DMS79 (cell line): Measurements from ENCODE around the gene PEX6.

Experiments
- DNase-seq: peaks from one replicate; lab custom pipeline; 2025; lab: John Stamatoyannopoulos, UW

The PEX6 gene

DNA sequence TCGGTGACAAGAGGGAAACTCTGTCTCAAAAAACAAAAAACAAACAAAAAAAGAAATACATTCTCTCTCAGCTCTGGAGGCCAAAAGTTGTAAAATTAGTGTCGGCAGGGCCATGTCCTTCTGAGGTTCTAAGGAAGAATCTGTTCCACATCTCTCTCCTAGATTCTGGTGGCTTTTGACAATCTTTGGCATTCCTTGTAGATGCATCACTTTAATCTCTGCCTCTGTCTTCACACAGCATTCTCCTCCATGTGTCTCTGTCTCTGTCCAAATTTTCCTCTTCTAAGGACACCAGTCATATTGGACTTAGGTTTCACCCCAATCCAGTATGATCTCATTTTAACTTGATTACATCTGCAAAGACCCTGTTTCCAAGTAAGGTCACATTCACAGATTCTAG is 14.5 kb upstream of the PEX6 start:
- DNase-seq = no peak

DNA sequence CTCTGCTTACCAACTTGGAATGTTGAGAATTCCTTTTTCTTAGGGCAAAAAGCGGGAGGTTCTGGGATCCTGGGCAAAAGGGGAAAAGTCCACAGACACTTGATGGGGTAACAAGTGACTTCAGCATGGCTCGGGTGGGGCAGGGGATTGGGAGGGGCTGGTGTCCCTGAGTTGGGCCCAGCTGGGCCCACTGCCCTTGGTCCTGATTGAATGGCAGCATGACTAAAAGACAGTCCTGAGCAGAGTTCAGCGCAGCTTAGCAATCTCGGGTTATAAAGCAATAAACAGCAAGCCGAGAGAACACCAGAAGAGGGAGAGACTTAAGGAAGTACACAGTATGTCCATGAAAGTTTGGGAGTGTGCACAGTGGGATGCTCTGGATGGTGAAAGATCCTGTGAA is 10.9 kb upstream of the PEX6 start:
- DNase-seq = no peak

GRCh38 chr6:42988486-42989020 is 9.6 kb upstream of the PEX6 start:
- no peak for DNase-seq

DNA sequence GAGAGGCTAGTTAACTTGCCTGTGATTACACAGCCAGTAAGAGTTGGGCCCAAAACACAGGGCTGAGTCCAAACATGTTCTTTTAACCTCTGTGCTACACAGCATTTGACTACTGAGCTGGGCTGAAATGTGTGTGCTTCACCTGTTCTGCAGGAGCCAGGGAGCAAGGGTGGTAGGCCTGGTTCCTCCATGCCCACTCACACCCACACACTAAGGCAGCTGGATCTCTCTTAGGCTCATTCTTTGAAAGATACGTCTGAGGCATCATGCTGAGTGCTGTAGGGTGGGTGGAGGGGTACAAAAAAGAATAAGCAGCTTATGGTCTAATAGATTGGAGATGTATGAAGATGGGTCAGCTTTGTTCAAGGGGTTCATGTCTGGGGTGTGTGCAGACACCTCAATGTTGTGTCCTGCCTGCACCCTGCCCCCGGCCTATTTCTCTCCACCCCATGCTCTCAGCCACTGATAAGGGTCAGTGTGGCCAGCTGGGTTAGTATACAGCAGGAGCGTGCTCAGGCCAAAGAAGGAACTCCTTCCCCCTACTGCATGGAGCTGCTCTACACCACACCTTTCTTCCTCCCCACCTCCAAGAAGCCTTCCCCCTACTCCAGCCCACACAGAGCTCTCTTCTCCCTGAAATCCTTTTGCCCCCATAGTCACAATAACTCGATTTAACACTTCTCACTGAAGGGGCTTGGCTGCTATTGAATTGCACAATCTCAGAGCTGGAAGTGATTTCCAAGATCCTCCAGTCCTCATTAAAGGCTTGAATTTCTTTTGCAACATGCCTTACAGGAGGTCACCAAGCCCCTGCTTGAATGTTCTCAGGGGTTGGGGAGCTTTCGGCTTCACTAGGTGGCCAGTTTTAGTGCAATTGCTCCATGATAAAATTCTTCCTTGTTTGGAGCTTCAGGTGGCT is 8.8 kb upstream of the PEX6 start:
- DNase-seq = no peak

GRCh38 chr6:42984924-42985475 is 6.0 kb upstream of the PEX6 start:
- no peak for DNase-seq

DNA sequence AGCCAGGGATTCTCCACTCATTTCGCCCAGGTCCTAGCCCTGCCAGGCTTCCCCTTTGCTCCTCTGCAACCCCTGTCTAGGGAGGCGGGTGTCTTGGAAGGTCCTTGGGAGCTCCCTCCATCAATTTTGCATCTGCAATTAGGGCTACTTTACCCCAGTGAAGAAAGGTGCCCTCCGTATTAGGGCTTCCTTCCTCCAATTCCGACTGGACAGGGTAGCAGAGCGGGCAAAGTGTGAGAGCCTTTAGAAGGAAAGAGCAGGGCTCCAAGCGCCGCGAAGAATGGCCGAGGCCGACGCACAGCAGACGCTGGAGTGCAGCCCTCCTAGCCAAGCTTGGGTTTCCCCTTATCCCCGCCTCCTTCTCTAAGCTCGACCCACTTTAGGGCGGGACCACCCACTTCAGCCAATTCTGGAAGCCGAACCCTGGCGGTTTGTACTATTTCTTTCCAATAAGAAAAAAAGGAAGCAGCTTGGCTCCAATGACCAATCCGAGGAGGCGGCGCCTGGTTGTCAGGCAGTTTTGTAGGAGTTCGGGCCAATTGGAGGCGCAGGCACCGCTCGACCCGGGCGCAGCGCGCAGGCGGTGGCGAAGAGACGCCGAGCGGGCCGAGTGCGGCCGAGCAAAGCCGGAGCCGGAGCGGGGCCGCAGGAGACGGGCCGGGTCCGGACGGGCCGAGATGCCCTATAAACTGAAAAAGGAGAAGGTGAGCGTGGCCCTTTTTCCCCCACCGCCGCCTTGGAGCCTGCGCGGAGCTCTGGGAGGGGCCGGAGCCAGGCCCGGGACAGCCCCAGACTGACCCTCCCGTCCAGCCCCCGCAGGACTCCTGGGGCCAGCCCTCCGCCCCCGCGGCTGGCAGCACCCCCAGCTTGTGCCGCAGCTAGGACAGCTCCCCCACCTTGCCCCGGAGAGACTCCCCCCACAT is 5.3 kb upstream of the PEX6 start, which contains the start of gene PPP2R5D:
TSS of gene PPP2R5D (plus strand) at position 570 of the 923 bp plus-strand sequence. CDS start at position 678, 108 bp downstream.
- DNase-seq = peak; percentile 99

DNA sequence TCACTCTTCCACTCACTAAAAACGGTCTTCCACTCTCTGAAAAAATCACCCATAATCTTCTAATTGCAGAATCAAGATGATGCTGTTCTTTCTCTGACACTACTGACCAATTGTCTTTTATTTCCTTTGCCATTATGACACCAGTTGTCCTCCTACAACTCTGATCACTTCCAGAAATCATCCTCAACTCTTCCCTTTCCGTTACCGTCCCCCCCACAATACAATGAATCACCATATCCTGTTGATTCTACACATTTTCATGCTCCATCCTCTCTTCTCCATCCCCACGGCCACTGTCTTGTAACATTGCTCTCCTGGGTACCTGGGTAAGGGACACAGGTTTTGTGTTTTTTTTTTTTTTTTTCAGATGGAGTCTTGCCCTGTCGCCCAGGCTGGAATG is 2.9 kb upstream of the PEX6 start:
- DNase-seq = no peak

DNA sequence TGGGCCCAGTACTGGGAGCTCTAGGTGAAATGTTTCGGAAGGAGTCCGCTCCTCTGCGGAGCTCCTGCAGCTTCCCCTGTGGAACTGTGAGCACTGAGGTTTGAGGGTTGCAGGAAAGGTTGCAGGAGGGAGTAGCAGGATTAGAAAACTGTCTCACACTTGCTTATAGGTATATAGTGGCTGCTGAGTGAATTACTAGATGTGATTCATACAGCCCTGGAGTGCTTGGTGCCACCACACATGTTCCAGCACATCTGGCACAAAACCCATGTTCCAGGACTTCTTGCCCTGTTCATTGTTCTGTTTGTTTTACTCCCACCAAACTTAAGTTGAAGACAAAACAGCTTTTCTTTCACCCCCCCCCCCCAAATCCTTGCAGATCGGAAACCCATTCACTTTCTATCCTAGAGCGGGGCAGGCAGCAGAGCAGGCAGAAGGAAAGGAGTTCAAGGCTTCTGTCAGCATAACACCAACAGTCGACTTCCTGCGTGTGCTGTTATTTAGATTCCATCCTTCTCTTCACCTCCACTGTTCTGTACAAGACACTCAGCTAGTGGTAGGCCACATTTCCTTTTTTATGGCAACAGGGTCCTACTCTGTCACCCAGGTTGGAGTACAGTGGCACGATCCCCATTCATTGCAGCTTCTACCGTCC is 669 bp upstream of the PEX6 start:
- DNase-seq = no peak

- DNase-seq = no peak
Measured at GRCh38 chr6:42978487-42978838, 518 bp downstream of the PEX6 start.

DNA sequence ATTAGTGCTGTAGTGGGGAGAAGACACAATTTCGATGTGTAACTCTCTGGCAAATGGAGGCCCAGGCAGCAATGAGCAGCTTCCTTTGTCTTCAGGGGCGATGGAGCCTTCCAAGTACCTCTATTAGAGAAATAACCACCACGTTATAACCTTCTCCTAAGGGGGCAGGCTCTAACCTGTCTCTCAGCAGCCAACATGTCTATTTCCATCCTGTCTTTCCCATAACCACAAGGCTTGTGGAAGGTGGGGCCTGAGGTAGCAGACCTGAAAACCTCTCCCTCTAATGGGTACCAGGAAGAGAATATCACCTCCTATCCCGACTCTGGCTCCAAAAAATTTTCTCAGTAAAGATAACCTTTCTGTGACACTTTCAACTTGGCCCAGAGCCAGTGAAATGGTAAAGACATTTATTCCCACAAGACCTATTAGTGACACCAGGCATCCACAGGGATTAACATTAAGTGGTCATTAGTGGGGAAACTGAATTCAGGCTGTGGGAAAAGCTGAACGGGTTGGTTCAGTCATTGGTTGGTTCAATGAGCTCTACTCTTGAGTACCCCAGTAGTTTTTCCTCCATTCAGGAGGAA is 4.0 kb downstream of the PEX6 start:
- DNase-seq = peak; percentile 68

- no peak for DNase-seq
Measured at GRCh38 chr6:42973926-42974325, 5.1 kb downstream of the PEX6 start.

DNA sequence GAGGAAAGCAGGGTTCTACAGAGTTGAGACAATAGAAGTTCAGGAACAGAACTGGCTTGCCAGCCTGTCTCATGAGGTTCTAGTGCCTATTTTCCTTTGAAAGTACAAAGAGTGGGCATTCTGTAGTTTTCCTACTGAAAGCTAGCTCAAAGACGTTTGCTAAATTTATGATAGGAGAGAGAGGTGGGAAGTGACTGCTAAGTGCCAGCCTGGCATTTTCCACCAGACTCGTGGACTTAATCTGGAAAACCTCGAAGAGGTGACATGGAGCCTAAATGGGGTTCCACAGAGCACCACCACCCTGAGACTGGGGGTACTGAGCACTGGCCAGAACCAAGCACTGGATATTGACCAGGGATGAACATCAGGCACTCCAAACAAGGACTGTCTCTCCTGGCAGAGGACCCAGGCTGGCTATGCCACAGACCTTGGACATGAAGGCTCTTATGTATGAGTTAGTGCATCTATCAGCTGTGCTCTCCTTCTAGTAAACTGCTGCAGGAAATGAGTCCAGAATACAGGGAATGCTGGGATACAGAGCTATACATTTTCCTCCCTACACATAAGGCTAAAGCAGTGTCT is 7.1 kb downstream of the PEX6 start:
- DNase-seq = no peak

- no peak for DNase-seq
Measured at GRCh38 chr6:42970871-42971612, 7.9 kb downstream of the PEX6 start.

DNA sequence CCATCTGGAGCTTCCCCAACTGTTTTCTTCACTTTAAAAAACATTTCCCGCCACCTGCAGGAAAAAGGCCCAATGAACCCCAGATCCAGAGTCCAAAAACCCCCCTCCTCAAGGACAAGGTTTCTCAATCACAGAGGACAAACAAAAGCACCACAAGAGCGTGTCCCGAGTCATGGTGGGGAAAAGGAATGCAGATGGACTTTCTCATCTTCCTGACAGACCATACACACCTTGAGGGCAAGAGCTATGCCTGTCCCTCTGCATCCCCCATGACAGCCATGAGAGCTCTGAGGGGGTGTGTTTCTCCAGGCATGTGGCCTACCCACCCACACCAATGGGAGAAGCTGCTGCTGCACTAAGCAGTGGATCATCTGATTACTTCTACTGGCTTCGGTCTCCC is 9.0 kb downstream of the PEX6 start:
- DNase-seq = no peak

DNA sequence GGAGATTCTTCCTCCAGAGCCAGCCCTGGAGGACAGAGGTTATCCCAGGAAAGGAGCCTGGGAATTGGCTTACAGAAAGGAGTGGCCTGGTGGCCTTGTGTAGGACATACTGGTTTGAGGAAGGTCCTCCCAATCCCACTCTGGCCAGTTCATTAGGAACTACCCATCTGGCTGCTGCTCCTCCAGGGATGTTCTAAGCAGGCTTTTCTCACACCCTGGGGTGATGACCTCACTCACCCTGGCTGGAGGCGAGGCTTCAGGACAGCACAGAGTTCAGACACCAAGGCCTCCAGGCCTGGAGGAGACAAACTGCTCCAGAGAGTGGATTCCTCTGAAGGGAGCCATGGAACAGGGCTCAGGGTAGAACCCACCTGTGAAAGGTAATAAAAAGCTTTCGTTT is 9.6 kb downstream of the PEX6 start:
- DNase-seq = no peak

GRCh38 chr6:42968783-42969182 is 10.2 kb downstream of the PEX6 start:
- no peak for DNase-seq

GRCh38 chr6:42968126-42968701 is 10.8 kb downstream of the PEX6 start:
- DNase-seq = no peak

GRCh38 chr6:42967228-42967627 is 11.8 kb downstream of the PEX6 start:
- DNase-seq = no peak

GRCh38 chr6:42966571-42966970 is 12.4 kb downstream of the PEX6 start:
- DNase-seq = no peak
